Fibroblast of villous mesenchyme (primary cell): ENCODE results near the gene VANGL2. TPM values are rescaled to one million over a fixed set of nuclear protein-coding genes. Genes with fewer than 3 reads are reported as not detected.

ENCODE experiments used
- DNase-seq: peaks from one replicate; pipeline ENCODE4 v3.0.0-alpha.2; 2010; ENCODE audit warnings: low read depth
- H3K4me3 ChIP-seq: 2 replicates; pipeline ENCODE4 v1.5.1; 2011; ENCODE audit warnings: low read depth, mild to moderate bottlenecking, low read length
- total RNA-seq: library from RNA; depleted of rRNA; stranded (reverse); fragments of >200 nt; gene quantifications from 2 replicates; pipeline ENCODE4 v1.2.3, GENCODE V29; 2012
- TF ChIP-seq, protein P1 (sequence below): IDR thresholded peaks from 2 replicates; pipeline ENCODE4 v1.5.1; 2012; ENCODE audit warnings: low read depth, mild to moderate bottlenecking, low read length; ENCODE audit not compliant: insufficient read depth

VANGL2 gene
- total RNA-seq, 1 donor, result not detected

DNA sequence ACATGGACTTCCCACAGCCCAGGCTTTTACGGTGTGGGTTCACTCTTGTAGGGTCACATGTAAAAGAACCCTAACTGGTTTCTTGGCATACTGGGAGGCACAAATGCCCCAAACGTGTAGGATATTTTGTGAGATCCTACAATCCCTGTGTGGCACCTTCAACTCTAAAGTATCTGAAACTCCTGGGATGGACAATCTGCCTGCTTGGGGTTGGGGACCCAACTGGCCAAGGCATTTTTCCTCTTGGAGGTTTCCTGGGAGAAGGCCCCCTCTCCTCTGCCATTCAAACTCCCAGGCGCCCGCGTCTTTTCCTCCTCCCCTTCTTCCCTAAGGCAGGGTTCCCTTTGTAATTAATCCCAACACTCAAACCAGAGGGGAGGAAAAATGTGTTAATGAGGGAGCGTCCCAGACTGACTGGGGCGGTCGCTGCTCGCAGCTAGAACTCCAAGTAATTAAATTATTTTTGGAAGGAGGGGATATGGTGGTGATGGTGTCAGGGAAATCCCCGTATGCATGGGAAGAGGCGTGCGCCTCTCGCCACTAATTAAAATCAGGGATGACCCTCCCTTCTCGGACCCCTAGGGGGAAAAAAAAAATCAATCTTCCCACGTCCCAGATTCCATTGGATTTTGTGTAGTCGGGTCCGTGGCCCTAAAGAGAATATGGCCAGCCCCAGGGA is 681 bp upstream of the VANGL2 start:
- DNase-seq, result no peak
- TF ChIP-seq, protein P1, sequence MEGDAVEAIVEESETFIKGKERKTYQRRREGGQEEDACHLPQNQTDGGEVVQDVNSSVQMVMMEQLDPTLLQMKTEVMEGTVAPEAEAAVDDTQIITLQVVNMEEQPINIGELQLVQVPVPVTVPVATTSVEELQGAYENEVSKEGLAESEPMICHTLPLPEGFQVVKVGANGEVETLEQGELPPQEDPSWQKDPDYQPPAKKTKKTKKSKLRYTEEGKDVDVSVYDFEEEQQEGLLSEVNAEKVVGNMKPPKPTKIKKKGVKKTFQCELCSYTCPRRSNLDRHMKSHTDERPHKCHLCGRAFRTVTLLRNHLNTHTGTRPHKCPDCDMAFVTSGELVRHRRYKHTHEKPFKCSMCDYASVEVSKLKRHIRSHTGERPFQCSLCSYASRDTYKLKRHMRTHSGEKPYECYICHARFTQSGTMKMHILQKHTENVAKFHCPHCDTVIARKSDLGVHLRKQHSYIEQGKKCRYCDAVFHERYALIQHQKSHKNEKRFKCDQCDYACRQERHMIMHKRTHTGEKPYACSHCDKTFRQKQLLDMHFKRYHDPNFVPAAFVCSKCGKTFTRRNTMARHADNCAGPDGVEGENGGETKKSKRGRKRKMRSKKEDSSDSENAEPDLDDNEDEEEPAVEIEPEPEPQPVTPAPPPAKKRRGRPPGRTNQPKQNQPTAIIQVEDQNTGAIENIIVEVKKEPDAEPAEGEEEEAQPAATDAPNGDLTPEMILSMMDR, result no peak
- H3K4me3 ChIP-seq, result peak overlapping the region; percentile 41

DNA sequence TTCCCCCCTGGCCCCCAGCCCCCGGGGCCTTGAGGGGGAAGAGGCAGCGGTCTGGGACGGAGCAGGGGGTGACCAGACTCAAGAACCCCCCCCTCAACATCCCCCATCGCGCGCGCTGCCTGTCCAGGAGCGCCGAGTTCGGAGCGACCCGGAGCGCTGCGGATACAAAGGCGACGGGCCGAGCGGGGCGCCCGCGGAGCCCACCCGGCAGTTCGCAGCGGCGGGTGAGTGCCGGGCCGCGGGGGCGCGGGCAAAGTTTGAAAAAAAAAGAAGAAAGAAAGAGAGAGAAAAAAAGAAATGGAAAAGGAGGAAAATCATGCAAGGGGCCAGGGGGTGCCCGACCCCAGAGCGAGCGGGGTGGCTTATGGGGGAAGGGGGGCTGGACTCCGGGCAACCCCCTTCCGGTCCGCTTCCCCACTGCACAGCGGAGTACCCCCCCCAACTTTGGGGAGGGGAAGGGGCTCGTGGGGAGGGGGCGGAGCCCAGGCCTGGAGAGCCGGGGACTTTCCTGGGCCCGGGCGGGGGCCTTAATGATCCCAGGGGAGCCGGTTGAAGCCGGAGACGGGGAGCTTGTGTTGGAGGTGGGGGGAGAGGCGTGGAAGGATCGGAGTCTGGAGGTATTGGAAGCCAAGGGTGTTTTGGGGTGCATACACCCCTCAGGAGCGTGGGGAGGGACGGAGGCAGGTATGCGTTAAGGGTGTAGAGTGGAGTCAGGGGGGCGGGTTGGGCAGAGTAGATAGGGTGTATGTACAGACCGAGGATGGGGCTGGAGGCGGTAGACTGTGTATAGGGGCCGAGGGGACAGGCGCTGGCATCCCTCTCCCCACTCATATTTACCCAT is 502 bp downstream of the VANGL2 start:
- no peak for DNase-seq
- TF ChIP-seq, protein P1, result no peak
- peak overlapping the region; percentile 45 for H3K4me3 ChIP-seq

DNA sequence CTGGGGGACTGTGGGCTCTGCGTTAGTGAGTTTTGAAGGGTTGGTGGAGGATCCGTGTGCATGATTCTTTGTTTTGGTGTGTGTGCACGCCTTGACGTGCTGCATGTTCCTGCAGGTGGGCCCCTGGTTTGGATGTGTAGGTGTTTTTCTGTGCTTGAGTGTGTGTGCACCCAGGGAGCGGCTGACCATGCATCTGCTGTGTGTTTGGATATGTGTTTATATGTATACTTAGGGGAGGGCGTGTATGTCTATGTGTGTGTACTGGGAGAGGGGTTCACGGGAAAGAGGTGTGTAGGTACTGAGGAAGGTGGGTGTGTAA is 1.1 kb downstream of the VANGL2 start:
- TF ChIP-seq, protein P1, result no peak
- no peak for DNase-seq
- H3K4me3 ChIP-seq, result no peak overlapping the region

DNA sequence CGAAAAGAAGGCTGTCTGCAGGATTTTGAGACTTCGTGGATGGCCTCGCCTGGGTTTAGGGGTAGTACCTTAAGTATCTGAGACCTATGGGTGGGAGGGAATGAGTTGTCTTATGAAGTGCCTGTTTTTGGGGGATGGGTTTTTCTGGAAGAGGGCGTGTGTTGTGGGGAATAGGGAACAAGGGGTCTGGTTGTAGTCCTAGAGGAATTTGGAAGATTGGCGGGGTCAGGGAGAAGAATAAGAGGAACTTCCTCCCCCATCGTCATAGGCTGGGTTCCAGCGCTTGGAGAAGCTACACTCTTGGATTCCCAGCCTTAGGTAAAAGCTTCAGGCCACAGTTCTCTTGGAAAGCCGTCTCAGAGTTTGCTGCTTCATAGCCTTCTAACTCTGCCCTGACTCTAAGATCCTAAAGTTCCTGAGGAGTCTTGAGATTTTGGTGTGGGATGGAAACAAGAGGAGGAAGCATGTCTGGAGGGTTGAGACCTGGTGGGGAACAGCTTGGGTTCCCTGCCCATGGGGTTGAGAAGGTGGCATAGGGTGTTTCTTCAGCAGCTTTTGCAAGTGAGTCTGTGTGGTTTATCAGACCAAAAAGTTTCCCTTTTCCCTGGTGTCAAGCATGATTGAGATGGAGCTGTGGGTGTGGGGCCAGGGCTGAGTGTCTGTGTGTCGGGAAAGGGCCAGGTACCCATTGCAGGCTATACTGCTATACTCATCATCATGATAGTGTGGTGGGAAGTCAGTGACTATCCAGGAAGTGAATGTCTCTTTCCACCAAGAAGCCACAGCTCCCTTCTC is 1.8 kb downstream of the VANGL2 start:
- DNase-seq, result no peak
- TF ChIP-seq, protein P1, result no peak
- H3K4me3 ChIP-seq, result no peak overlapping the region

DNA sequence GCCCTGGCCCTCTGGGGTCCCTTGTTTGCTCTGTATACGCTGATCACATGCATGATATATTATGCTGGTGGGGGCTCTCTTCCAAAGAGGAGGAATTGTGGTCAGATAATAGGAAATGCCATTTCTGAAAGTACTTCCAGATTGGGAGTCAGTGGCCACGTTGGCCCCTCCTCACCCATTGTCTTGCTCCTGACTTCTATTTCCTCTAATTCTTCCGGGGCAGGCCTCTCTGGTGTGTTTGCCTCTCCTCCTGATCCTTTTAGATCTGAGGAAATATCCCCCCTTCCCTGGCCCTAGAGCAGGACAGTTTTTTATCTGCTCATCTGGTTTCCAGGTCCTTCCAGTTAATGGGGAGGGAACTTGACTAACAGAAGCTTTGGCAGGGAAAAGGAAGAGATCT is 2.9 kb downstream of the VANGL2 start:
- TF ChIP-seq, protein P1, result no peak
- no peak for DNase-seq
- H3K4me3 ChIP-seq, result no peak overlapping the region

DNA sequence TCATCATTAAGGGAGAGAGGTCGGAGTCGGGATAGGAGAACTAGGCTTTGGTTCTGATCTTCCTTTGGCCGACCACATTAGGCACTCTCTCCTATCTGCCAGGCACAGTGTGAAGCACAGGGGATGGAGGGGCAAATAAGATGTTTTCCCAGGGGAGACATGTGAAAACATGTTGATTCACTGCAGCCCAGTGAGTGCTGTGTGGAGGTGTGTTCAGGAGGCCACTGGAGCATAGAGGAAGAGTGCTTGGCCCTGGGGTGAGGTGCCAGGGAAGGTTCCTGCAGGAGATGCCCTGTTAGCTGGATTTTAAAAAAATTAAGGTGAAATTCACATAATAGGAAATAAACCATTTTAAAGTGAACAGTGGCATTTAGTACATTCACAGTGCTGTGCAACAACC is 3.7 kb downstream of the VANGL2 start:
- DNase-seq, result no peak
- no peak overlapping the region for H3K4me3 ChIP-seq
- TF ChIP-seq, protein P1, result no peak
